ENCODE results near the gene CLDN22.

CLDN22 gene

DNA sequence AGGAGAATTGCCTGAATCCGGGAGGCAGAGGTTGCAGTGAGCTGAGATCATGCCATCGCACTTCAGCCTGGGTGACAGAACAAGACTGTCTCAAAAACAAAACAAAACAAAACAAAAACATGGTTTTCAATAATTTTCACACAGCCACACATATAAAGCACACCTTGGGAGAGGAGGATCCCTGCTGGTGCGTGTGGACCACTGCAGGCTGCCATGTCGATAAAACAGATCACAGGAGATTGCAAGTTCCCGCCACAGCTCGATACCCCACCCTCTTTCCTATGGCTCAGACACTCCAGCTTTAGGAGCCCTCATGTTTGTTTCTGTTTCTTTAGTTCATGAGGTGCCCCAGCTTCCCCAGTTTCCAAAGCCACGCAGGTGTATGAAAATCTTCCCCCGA lies 33.5 kb upstream of the CLDN22 start:
- no peak overlapping the region for H3K4me3 ChIP-seq (ENCODE audit: insufficient read depth, low read length, poor library complexity, severe bottlenecking)
- no peaks in the 10 kb centered on the region for H4K20me1 ChIP-seq (ENCODE audit: low read depth, low read length)
- H3K27ac ChIP-seq (ENCODE audit: low read depth, low read length): no peak overlapping the region
- no peak overlapping the region for H3K4me2 ChIP-seq (ENCODE audit: low read depth, low read length, poor library complexity, severe bottlenecking)
- H3K9ac ChIP-seq (ENCODE audit: low read length): no peak overlapping the region
- H3K79me2 ChIP-seq (ENCODE audit: insufficient read depth, low read length): no peaks in the 10 kb centered on the region
- H2AFZ ChIP-seq (ENCODE audit: low read depth, low read length, severe bottlenecking): no peak overlapping the region
- TF ChIP-seq, protein P1, sequence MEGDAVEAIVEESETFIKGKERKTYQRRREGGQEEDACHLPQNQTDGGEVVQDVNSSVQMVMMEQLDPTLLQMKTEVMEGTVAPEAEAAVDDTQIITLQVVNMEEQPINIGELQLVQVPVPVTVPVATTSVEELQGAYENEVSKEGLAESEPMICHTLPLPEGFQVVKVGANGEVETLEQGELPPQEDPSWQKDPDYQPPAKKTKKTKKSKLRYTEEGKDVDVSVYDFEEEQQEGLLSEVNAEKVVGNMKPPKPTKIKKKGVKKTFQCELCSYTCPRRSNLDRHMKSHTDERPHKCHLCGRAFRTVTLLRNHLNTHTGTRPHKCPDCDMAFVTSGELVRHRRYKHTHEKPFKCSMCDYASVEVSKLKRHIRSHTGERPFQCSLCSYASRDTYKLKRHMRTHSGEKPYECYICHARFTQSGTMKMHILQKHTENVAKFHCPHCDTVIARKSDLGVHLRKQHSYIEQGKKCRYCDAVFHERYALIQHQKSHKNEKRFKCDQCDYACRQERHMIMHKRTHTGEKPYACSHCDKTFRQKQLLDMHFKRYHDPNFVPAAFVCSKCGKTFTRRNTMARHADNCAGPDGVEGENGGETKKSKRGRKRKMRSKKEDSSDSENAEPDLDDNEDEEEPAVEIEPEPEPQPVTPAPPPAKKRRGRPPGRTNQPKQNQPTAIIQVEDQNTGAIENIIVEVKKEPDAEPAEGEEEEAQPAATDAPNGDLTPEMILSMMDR (IDR thresholded peaks at IDR 0.05; ENCODE audit: insufficient read depth, low read length, poor library complexity, severe bottlenecking): no peak
- no peak for TF ChIP-seq EZH2phosphoT487 (conservative IDR thresholded peaks at IDR 0.05; ENCODE audit: low read length)
- no peaks in the 10 kb centered on the region for H3K27me3 ChIP-seq (ENCODE audit: low read length)
- no peaks in the 10 kb centered on the region for H3K9me3 ChIP-seq (ENCODE audit: insufficient read depth, low read length)
- no peaks in the 10 kb centered on the region for H3K36me3 ChIP-seq (ENCODE audit: low read length)
- no peaks in the 10 kb centered on the region for H3F3A ChIP-seq (ENCODE audit: insufficient read depth)
- H3K9me2 ChIP-seq (replicated peaks; ENCODE audit: insufficient read depth, low read length): no peaks in the 10 kb centered on the region

DNA sequence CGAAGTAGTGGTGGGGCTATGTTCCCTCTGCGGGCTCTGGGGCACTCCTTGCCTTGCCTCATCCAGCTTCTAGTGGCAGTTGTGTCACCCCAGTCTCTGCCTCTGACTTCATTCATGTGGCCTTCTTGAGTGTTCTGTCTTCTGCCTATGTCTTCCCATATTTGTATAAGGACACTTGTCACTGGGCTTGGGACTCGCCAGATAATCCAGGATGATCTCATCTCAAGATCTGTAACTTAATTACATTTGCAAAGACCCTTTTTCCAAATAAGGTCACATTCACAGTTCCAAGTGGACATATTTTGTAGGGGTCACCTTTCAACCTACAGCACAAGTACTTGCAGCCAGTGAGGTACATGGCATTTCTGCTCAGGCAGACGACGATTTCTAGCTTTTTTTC lies 32.5 kb upstream of the CLDN22 start:
- H3K9ac ChIP-seq (ENCODE audit: low read length): no peak overlapping the region

DNA sequence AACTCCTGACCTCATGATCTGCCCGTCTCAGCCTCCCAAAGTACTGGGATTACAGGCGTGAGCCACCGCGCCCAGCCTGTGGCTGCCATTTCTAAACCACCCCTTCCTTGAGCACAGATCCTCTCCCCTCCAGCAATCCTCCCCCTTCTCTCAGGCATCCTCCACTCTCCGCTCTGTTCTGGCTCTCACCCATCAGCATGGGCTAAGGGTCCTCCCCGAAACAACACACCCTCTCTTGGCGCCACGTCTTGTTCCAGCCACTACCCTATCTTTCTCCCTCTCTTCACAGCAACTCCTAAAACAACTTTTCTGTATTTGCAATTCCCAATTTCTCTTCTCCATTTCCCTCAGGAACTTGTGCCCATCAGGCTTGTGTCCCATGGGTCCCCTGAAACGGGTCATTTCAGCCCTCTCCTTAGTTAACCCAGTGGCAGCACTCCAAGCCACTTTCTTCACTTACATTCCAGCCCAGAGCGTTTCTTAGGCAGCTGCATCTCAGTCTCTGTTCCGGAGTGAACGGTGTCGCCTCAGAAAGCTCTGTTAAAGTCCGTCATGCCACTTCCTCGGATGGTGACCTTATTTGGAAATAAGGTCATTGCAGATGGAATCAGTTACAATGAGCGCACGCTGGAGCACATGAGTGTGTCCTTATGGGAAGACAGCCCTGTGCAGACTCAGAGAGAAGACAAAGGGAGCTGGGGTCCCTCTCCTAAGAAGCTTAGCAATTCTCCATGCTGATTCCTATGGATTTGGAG lies 30.4 kb upstream of the CLDN22 start:
- TF ChIP-seq EZH2phosphoT487 (conservative IDR thresholded peaks at IDR 0.05; ENCODE audit: low read length): no peak
- TF ChIP-seq, protein P1 (IDR thresholded peaks at IDR 0.05; ENCODE audit: insufficient read depth, low read length, poor library complexity, severe bottlenecking): no peak
- Histone ChIP-seq H4K20me1 (ENCODE audit: low read depth, low read length) (no peaks in the 10 kb centered on the region), H2AFZ (ENCODE audit: low read depth, low read length, severe bottlenecking) (no peak overlapping the region), H3K27me3 (ENCODE audit: low read length) (no peaks in the 10 kb centered on the region), H3K4me3 (ENCODE audit: insufficient read depth, low read length, poor library complexity, severe bottlenecking) (no peak overlapping the region), H3F3A (ENCODE audit: insufficient read depth) (no peaks in the 10 kb centered on the region), H3K27ac (ENCODE audit: low read depth, low read length) (no peak overlapping the region), H3K9me2 (replicated peaks; ENCODE audit: insufficient read depth, low read length) (no peaks in the 10 kb centered on the region), H3K4me2 (ENCODE audit: low read depth, low read length, poor library complexity, severe bottlenecking) (no peak overlapping the region), H3K36me3 (ENCODE audit: low read length) (no peaks in the 10 kb centered on the region), H3K9me3 (ENCODE audit: insufficient read depth, low read length) (no peaks in the 10 kb centered on the region), H3K9ac (ENCODE audit: low read length) (no peak overlapping the region), H3K79me2 (ENCODE audit: insufficient read depth, low read length) (no peaks in the 10 kb centered on the region)

More for the DNA sequence above, 32.5 kb upstream of the CLDN22 start:
- Histone ChIP-seq H4K20me1 (ENCODE audit: low read depth, low read length) (no peaks in the 10 kb centered on the region), H3K79me2 (ENCODE audit: insufficient read depth, low read length) (no peaks in the 10 kb centered on the region), H3K27ac (ENCODE audit: low read depth, low read length) (no peak overlapping the region), H3K9me3 (ENCODE audit: insufficient read depth, low read length) (no peaks in the 10 kb centered on the region), H3K9me2 (replicated peaks; ENCODE audit: insufficient read depth, low read length) (no peaks in the 10 kb centered on the region), H3K36me3 (ENCODE audit: low read length) (no peaks in the 10 kb centered on the region), H2AFZ (ENCODE audit: low read depth, low read length, severe bottlenecking) (no peak overlapping the region), H3F3A (ENCODE audit: insufficient read depth) (no peaks in the 10 kb centered on the region), H3K27me3 (ENCODE audit: low read length) (no peaks in the 10 kb centered on the region), H3K4me2 (ENCODE audit: low read depth, low read length, poor library complexity, severe bottlenecking) (no peak overlapping the region), H3K4me3 (ENCODE audit: insufficient read depth, low read length, poor library complexity, severe bottlenecking) (no peak overlapping the region)
- TF ChIP-seq EZH2phosphoT487 (conservative IDR thresholded peaks at IDR 0.05; ENCODE audit: low read length): no peak
- TF ChIP-seq, protein P1 (IDR thresholded peaks at IDR 0.05; ENCODE audit: insufficient read depth, low read length, poor library complexity, severe bottlenecking): no peak
